Activated T-cell treated with anti-CD3 and anti-CD28 coated beads, Interleukin-2, amount 50 U/mL, for 1 hour (primary cell): ENCODE data around the gene ACTR3C.
"Not testable (repeated sequence)": the region's sequence is repeated elsewhere in the genome, so short reads cannot be mapped to it uniquely, and the experiment has no call there.

ENCODE experiments used
- DNase-seq: peaks from one replicate; pipeline ENCODE4 v3.0.0-alpha.2; 2020

ACTR3C gene

DNA sequence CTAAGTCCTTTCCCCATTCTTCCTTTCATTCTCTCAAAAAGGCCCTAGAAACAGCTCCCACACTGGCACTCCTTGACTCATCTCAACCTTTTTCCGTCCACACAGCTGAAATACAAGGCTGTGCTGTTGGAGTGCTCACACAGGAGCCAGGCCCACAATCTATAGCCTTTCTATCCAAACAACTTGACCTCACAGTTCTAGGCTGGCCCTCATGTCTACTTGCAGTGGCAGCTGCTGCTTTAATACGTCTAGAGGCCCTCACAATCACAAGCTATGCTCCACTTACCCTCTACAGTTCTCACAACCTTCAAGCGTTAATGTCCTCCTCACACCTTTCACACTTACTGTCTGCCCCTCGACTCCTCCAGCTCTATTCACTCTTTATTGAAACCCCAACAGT, 12.2 kb downstream of the ACTR3C start:
- DNase-seq, result no peak

DNA sequence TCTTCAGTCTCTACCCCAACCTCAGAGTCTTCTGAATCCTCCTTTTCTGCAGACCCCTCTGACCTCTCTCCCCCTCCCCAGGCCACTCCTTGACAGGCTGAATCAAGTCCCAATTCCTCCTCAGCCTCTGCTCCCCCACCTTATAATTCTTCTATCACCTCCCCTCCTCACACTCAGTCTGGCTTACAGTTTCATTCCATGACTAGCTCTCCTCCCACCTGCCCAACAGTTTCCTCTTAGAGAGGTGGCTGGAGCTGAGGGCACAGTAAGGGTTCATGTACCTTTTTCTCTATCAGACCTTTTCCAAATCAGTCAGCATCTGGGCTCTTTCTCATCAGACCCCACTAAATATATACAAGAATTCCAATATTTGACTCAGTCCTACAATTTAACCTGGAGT, 14.8 kb downstream of the ACTR3C start:
- no peak for DNase-seq

DNA sequence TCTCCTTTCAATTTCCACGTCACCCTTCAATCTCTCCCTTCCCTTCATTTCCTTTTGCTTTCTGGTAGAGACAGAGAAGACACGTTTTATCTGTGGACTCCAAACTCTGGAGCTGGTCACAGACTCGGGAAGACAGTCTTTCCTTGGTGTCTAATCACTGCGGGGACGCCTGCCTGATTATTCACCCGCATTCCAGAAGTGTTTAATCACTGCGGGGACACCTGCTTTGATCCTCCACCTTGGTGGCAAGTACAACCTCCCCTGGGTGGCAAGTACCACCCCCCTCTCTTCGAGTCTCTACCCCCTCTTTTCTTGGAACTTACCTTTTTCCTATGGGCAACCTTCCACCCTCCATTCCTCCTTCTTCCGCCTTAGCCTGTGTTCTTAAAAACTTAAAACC, 15.4 kb downstream of the ACTR3C start:
- no peak for DNase-seq

DNA sequence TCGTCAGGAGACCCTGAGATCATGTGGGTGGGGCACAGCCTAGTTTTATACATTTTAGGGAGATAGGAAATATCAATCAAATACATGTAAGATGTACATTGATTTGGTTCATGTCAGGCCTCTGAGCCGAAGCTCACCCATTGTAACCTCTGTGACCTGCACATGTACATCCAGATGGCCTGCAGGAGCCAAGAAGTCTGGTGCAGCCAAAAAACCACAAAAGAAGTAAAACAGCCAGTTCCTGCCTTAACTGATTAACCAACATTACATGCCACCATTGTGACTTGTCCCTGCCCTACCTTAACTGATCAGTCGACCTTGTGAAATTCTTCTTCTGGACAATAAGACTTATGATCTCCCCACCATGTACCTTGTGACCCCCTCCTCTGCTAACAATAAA, 16.2 kb downstream of the ACTR3C start:
- no peak for DNase-seq

DNA sequence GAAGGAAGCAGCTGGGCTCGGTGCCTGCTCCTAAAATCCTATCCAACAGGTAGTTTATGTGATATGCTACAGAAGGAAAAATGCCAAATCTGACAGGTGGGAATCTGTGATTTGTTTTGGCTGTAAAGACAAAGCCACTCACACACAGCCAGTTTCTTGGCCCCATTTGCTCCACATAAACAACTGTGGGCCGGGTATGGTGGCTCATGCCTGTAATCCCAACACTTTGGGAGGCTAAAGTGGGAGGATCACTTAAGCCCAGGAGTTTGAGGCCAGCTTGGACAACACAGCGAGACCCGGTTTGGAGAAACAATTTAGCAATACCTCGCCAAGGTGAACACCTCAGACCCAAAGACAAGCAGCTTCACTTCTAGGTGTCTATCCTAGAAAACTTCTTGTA, 17.0 kb downstream of the ACTR3C start:
- not testable (repeated sequence) for DNase-seq

DNA sequence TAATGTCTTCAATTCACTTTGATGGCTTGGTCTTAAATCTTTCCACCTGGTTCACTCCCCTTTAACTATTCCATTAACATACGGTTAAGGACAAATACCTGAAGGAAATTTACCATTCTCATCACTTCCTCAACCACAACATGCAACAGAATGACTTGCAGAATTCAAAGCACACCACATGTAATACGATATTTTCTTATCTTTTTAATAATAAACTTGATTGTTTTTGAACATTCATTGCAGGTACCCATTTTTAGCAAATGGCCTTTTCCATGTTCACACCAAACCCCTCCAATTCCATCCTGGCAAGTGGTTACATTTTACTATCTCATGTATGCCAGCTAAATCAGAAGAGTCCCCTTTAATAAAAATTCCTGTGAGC, 17.5 kb downstream of the ACTR3C start:
- not testable (repeated sequence) for DNase-seq

DNA sequence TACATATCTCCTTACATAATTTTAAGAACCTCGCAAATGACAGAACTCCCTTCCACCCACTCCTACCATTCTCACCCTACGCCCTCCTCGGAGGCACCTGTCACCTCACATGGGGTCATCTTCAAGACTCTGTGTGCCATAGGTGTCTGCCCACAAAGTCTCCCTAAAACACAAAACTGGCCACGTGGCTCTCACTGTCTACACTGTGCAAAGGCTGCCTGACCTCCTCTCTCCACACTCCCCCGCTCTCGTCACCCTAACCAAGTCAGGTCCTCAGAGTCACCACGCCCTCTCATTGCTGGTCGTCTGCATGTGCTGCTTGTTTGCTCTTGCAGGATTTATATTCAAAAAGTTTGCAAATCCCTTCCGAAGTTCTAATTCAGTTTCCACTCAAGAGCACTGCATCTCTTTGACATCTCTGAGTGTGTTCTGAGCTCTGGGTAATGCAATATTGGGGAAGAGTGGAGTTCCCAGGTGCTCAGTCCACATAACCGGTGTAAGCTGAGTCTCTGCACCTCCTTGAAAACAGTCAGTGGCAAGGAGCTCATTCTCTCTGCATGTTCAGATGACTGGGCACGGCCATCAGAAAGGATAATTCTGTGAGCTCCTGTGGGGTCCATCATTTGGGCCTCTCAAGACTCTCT, 18.0 kb downstream of the ACTR3C start:
- DNase-seq, result not testable (repeated sequence)

DNA sequence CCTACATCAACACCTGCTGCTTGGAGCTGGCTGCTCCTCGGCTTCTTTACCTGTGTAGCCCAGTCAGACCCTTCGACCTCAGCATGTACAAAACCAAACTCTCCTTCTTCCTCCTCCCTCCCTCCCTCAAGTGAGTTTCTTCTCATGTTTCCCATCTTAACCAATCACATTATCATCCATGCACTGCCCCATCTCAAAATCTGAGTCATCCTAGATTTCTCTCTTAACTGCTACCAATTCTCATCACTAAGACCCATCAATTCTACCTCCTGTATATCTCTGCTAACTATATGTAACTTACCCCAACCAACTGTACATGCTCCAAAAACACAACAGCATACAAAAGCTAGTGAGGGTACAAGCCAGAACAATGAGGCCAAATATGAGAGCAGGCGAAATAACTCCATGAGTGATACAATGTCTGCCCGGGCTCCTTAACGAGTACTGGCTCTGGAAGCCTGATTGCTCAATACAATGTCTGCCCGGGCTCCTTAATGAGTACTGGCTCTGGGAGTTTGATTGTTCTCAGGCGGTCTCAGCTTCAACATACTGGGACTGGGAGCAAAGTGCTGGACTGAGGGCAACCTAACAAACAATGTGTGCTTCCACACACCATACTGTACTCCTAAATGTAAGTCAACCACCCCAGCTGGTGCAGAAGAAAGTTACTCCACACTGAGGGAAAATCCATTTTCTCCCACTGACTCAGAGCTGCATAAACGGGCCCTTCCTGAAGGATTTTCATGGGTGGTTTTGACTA, 18.7 kb downstream of the ACTR3C start:
- not testable (repeated sequence) for DNase-seq

DNA sequence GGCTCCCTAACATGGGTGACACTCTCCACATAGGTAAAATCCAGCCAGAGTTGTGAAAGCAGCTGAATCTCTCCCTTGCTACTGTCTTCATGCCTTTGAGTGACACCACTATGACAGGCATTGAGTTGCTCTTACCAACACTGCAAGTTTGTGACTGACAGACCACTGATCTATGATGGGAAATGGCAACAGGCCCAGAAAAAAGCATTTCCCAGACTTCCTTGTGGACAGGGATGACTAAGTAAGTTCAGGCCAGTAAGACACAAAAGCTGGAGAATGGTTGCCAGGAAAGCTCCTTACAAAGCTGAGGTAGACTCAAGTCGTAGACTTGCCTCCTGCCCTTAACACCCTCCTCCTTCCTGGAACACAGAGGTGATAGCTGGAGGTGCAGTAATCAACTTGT, 20.4 kb downstream of the ACTR3C start:
- not testable (repeated sequence) for DNase-seq

DNA sequence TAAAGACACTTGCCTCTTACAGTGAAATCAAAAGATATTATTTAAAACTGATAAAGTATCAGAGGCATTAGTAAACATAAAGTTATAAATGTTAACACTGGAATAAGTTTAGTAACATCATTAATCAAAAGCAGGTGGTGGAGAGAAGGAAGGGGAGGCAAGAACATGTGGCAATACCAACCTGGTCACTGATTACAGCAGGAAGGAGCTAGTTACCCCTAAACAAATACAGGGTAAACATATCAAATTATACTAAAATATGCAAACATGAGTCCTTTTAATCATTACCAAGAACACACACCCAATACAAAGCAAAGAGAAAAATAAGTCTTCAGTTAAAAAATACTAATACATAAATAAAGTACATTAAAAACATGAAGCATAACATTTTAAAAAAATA, 25.4 kb downstream of the ACTR3C start:
- not testable (repeated sequence) for DNase-seq

DNA sequence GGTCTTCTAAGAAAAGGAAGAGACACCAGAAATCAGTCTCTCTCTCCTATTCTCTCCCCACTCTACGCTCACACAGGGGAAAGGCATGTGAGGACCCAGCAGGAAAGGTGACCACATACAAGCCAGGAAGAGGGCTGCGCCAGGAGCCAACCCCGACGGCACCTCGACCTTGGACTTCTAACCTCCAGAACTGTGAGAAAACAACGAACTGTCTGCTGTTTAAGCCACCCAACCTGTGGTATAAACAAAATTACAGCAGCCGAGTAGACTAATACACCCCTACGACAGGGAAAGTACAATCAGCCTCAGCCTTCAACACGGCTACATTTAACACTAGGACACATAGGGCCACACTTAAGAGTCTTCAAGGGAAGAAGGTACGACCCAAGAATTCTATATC, 26.5 kb downstream of the ACTR3C start:
- DNase-seq, result not testable (repeated sequence)

DNA sequence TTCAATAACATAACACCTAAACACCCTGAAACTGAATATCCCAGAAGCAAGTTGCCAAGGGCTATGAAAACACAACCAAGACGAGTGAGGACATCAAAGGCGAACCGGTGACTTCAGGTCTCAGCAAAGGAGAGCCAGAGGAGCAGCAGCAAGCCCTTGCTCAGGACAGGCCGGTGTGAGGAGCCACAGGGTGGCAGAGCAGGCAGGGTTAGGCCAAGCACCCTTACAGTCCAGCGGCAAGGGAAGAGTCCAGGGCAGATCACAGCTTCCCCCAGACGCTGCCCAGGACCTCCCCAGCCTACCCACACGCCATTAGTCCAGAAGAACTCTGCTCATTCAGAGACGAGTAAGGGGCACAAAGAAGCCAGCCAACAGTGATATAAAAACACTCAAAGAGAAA, 27.7 kb downstream of the ACTR3C start:
- not testable (repeated sequence) for DNase-seq

DNA sequence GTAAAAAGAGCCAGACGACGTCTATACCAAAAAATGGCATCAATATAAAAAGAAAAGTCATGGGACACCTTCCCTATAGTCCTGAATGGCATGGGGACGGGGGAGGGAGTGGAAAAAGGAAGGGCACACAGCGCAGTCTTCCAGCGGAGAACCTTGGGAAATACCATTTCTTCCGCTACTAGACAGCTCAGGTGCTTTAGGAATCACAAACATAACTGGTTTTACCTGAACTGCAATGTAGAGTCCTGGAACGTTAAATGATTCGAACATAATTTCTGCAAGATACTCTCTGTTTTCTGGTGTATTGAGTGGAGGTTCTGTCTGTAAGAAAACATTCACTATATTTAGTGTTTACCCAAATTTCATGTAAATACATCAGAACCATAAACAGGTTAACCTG, 28.3 kb downstream of the ACTR3C start:
- not testable (repeated sequence) for DNase-seq

DNA sequence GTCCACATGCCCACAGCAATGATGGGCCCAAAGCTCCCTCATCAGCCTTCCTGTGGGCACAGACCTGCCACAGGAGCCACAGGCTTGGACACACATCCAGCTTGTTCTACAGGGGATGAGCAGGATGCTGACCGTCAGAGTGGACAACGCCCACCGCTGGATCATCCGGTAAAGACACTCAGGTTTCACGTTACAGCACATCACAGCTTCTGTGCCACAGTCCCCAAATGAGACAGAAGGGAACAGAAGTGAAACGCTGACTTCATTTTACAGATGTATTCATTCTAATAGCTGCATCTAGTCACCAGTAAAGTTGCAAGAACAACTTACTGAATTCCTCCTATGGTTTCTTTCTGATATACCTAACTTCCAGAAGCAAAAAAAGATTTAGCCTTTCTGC, 33.0 kb downstream of the ACTR3C start:
- DNase-seq, result not testable (repeated sequence)

DNA sequence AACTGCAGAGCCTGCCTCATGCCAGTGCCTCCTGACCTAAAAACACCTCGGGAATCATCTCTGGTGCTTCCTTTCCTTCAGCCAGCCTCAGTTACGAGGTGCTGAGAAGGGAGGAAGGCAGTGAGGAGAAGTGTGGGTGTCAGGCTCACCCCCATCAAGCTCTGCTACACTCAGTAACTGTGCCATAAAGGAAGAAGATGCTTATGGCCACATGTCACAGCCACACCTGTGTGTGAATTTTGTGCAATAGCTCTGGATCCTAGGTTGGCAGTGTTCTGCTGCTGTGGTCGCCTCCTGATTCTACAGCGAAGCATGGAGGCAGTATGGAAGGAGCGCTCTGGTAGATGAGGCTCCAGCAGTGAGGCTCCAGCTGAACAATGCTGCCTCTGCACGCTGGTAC, 34.5 kb downstream of the ACTR3C start:
- DNase-seq, result not testable (repeated sequence)

DNA sequence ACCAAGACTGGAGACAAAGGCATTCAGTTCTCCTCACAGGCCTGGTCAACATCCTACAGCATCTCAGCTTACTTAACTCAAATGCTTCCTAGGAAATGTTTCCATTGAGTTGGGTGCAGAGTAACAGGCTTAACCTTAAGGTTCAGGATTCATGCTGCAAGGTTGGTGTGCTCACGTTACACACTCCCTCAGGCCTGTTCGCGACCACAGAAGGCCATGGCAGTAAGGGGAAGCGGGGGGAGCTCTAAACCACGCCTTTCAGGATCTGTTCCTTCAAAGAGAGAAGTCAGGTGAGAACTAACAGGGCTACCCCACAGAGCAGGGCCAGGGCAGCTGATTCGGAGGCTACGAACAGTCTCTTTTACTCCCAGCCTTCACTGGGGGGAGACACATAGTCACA, 35.5 kb downstream of the ACTR3C start:
- not testable (repeated sequence) for DNase-seq

DNA sequence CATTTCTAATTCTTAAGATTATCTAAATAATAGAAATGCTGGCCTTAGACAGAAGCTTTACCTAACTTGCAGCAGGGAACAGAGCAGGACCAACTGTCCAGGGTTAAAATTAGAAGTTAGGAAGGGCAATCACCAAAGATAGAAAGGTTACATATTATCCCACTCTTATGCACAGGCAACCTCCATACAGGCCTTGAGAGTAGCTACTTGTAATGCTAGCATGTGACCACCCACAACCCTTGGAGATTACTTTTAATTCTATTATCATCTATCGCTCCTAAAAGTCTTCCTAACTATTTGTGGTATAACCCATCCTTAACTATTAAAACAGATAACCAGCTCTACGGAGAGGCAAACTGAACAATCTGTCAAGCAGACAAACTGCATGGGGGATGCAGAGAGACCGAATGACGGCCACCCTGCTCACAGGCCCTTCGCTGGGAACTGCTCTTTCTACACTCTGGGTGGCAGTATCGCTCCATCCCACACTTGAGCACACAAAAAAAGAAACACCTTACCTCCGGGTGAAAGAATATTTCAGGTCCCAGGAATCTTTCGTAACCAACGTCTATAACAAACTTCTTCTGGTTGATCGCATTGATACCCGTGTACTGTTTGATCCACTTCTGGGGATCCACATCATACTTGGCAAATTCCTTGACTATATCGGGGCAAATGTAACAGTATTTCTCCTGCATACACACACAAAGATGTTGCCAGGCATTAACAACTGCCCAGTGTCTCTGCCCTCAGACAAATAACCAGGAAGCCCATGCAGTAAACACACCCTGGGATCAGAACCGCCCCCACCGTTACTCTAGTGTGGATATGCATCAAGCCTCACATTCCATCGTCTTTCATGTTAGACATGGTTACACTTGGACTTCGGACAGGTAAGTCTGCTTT, 37.2 kb downstream of the ACTR3C start:
- peak; percentile 37 for DNase-seq

DNA sequence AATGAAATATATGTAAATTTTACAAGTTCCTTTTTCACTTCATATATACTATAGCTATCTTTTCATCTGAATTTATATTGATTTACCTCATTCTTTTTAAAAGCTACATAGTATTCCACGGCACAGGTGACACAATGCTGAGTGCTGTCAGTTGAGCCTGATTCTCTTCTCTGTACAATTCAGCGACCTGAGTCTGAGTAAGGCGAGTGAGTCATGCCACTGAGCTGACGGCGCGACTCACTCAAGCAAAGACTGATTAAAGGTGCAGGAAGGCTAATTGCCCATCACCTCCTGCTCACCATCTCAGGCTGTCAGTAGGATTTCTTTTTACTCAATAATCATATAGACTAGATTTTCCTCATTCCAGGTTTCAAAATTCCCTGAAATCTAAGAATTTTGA, 39.7 kb downstream of the ACTR3C start:
- DNase-seq, result not testable (repeated sequence)

DNA sequence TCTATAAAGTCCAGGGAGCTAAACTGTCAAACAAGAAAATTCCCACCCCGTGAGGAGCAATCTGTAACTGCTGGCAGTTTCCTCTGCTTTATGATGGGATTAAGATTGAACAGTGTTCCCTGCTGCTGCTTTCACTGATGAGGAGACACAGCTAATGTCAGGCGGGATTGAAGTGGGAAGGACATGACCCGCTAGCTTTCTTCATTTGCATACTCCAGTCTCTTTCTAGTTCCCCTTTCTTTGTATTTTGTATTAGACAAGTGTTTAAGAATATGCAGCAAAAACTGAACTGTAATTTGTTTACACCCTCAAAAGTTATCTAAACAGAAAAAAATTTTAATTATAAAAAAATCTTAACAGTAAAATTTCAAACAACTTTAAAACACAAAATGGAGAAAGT, 40.2 kb downstream of the ACTR3C start:
- not testable (repeated sequence) for DNase-seq

DNA sequence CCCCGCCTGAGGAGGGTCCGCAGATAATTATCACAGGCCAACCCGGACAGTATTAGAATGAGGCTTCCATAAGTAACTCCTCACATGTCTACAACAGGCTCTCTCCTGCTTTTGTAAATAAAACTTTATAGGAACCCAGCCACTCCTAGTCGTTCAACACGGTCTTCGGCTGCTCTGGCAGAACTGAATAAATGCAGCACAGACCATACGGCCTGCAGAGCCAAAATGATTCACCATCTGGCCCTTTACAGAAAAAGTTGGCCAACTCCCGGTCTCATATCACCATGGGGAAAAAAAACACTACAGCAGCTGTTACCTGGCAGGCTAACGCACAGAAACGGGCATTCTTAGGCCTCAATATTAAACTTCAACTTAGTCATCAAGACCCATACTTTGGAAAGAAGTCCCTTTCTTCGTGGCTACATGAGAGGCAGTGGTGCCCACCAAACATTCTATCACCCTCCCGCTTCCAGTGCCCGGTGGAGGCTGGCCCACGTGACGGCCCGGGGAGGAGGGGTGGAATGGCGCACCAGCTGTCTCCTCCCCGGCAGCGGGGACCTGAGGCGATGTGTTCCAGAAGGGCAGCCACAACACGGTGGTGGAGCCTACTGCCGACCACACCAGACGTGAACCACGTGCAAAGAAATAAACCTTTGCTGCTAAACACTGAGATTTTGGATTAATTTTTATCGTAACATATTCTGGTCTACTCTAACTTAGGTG, 41.5 kb downstream of the ACTR3C start:
- not testable (repeated sequence) for DNase-seq

DNA sequence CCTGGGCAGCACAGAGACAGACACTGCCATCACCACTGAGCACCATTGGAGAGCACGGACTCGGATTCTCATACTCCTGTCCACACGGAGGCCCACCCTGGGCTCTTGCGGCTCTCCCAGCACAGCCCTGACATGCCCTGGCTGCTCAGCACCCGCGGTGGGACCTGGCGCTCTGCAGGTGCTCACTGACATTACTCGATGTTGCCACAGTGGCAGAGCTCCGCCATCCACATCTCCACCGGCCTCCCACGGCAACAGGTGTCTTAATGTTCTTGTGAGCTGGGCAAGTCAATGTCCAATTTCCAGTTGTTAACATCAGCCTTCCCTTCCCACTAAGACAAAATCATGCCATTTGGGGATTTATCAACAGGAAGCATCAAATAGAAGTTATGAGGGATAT, 45.0 kb downstream of the ACTR3C start:
- not testable (repeated sequence) for DNase-seq

DNA sequence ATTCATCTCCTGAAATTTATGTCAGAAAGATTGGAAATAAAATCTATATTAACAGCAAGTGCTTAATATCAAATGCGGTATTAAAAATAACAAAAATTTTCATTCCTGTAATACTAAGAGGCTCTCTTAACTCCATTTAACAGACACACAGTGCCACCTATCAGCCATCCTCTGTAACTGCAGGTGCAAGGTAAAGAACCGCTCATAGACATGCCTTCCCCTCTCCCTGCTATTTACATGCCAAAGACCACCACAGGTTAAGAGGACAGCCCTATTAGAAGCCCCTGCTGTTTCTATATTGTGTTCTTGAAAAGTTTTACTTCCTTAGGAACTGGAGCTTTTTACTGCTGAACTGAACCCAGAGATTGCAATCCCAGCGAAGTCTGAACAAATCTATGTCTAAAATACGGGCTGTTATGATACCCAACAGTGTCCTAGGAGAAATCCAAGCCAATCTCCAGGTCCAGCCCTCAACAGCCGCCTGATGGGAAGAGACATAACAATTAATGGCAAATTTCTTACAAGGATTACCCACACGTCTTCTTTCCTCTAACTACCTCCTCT, 47.1 kb downstream of the ACTR3C start:
- DNase-seq, result not testable (repeated sequence)
